OCI-LY1 (cell line): ENCODE results near the gene RNASEH2B.

Source experiments
- EZH2 ChIP-seq: fragments of 200-600 bp; sonication (generic), shearing (Covaris generic); IDR thresholded peaks from 2 replicates; pipeline ENCODE4 v1.8.0; 2017; ENCODE audit warnings: borderline replicate concordance, mixed run types, mild to moderate bottlenecking, antibody characterized with exemption, low read length, moderate library complexity, mixed read lengths
- TF ChIP-seq, protein P1 (sequence below): fragments of 200-600 bp; sonication (generic), shearing (Covaris generic); IDR thresholded peaks from 2 replicates; pipeline ENCODE4 v1.5.1; 2017; ENCODE audit warnings: mild to moderate bottlenecking, antibody characterized with exemption, low read length, moderate library complexity, mixed read lengths

DNA sequence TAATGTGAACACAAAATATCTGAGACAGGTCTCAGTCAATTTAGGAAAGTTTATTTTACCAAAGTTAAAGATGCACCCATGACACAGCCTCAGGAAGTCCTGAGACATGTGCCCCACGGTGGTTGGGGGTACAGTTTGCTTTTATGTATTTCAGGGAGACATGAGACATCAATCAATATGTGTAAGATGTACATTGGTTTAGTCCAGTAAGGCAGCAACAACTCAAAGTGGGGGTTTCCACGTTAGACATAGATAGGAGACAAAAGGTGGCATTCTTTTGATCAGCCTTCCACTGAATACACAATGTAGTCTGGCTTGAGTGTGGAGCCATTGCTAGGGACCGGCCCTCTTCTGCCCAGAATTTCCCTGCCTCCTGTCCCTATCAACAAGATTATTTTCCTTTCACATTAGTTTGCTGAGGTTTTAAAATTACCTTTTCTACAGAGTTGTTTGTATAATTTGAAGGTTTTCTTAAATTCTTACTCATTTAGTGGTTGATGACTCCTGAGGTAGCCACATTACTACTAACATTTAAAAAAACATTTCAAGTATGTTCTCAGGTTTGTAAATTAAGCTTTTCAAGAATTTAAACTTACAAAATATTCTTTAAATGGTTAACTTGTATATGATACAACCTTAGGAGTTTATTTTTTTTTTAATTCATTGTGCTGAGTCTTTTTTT is 33.2 kb downstream of the RNASEH2B start:
- TF ChIP-seq EZH2, result no peak
- TF ChIP-seq, protein P1, sequence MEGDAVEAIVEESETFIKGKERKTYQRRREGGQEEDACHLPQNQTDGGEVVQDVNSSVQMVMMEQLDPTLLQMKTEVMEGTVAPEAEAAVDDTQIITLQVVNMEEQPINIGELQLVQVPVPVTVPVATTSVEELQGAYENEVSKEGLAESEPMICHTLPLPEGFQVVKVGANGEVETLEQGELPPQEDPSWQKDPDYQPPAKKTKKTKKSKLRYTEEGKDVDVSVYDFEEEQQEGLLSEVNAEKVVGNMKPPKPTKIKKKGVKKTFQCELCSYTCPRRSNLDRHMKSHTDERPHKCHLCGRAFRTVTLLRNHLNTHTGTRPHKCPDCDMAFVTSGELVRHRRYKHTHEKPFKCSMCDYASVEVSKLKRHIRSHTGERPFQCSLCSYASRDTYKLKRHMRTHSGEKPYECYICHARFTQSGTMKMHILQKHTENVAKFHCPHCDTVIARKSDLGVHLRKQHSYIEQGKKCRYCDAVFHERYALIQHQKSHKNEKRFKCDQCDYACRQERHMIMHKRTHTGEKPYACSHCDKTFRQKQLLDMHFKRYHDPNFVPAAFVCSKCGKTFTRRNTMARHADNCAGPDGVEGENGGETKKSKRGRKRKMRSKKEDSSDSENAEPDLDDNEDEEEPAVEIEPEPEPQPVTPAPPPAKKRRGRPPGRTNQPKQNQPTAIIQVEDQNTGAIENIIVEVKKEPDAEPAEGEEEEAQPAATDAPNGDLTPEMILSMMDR, result no peak
